B cell (primary cell): ENCODE results near the gene VAMP8. TPM values are rescaled to one million over a fixed set of nuclear protein-coding genes. Genes with fewer than 3 reads are reported as not detected.
"Not testable (repeated sequence)": the region's sequence is repeated elsewhere in the genome, so short reads cannot be mapped to it uniquely, and the experiment has no call there.

Experiments
- ATAC-seq: fragments of 200-7000 bp; cut with Tn5 transposase; one replicate; pipeline ENCODE4 v1.10.0; 2021; ENCODE audit warnings: low read depth, mild to moderate bottlenecking, moderate number of reproducible peaks, moderate library complexity
- CTCF ChIA-PET: fragments of 350-600 bp; sonication (Branson Sonifier 250); formaldehyde crosslinking; loops from one replicate; lab custom pipeline; 2021; ENCODE audit warnings: antibody characterized with exemption, inconsistent platforms; lab: Charles Lee
- POLR2A ChIA-PET: fragments of 350-600 bp; sonication (Branson Sonifier 250); formaldehyde crosslinking; loops from one replicate; lab custom pipeline; 2021; ENCODE audit warnings: antibody characterized with exemption; lab: Charles Lee
- DNase-seq: peaks from one replicate; pipeline ENCODE4 v3.0.0; 2013
- H2AFZ ChIP-seq: 2 replicates; pipeline ENCODE4 v1.6.1; 2012; ENCODE audit warnings: mild to moderate bottlenecking, low read depth, low read length; ENCODE audit not compliant: insufficient read depth, poor library complexity, severe bottlenecking
- H3K27ac ChIP-seq, 2 donors: 1 replicate in 1 of 2; 2 replicates in 1 of 2; pipeline ENCODE4 v1.5.1; 2012 to 2013; ENCODE audit warnings: low read length in 2 of 2, mild to moderate bottlenecking in 2 of 2, moderate library complexity in 1 of 2
- H3K27me3 ChIP-seq, 4 experiments: fragments of 200-600 bp in 1 of 4; sonication (generic) in 1 of 4; replicated peaks in 1 of 4; 1 replicate in 2 of 4; 2 replicates in 2 of 4; pipeline versions ENCODE4 v1.6.1 to v1.7.0; 2013 to 2016; ENCODE audit warnings: low read length in 3 of 4, mild to moderate bottlenecking in 2 of 4, mixed read lengths in 1 of 4, moderate library complexity in 1 of 4; ENCODE audit not compliant: insufficient read depth in 4 of 4, control insufficient read depth in 3 of 4; ENCODE audit errors: control extremely low read depth in 1 of 4
- H3K36me3 ChIP-seq, 2 experiments: replicated peaks in 1 of 2; 1 replicate in 1 of 2; 2 replicates in 1 of 2; pipeline versions ENCODE4 v1.6.1 to v1.7.1; 2013; ENCODE audit warnings: low read length in 1 of 2; ENCODE audit not compliant: insufficient read depth in 2 of 2, control insufficient read depth in 1 of 2; ENCODE audit errors: control extremely low read depth in 1 of 2, extremely low read depth in 1 of 2
- H3K4me1 ChIP-seq, 2 donors: fragments of 200-600 bp in 1 of 2; sonication (generic) in 1 of 2; 1 replicate in 1 of 2; 2 replicates in 1 of 2; pipeline versions ENCODE4 v1.5.1 to v1.6.1; 2013 to 2017; ENCODE audit warnings: low read length in 2 of 2; ENCODE audit not compliant: control insufficient read depth in 2 of 2, insufficient read depth in 2 of 2
- H3K4me2 ChIP-seq: replicated peaks from 2 replicates; pipeline ENCODE3; 2012; ENCODE audit warnings: mild to moderate bottlenecking, low read depth, low read length; ENCODE audit not compliant: poor library complexity, severe bottlenecking
- H3K4me3 ChIP-seq, 5 experiments: fragments of 200-600 bp in 1 of 5; sonication (generic) in 1 of 5; 1 replicate in 3 of 5; 2 replicates in 2 of 5; pipeline versions ENCODE4 v1.5.1 to v1.7.0; 2011 to 2016; ENCODE audit warnings: low read length in 4 of 5, mild to moderate bottlenecking in 4 of 5, low read depth in 2 of 5, control low read depth in 1 of 5, moderate library complexity in 1 of 5; ENCODE audit not compliant: insufficient read depth in 1 of 5; ENCODE audit errors: control extremely low read depth in 1 of 5, extremely low read depth in 1 of 5
- H3K79me2 ChIP-seq: fragments of 200-600 bp; sonication (generic); one replicate; pipeline ENCODE4 v1.6.0; 2016; ENCODE audit warnings: low read length; ENCODE audit not compliant: control insufficient read depth, insufficient read depth
- H3K9ac ChIP-seq: fragments of 200-600 bp; sonication (generic); 2 replicates; pipeline ENCODE4 v1.6.1; 2017; ENCODE audit warnings: mild to moderate bottlenecking, low read length, moderate library complexity
- H3K9me3 ChIP-seq, 3 donors: one replicate each; pipeline versions ENCODE4 v1.6.1 to v1.7.1; 2013; ENCODE audit warnings: low read length in 2 of 3; ENCODE audit not compliant: control insufficient read depth in 2 of 3, insufficient read depth in 1 of 3; ENCODE audit errors: control extremely low read depth in 1 of 3
- H4K20me1 ChIP-seq: 2 replicates; pipeline ENCODE4 v1.6.0; 2012; ENCODE audit warnings: mild to moderate bottlenecking, low read length; ENCODE audit not compliant: insufficient read depth, control insufficient read depth, poor library complexity, severe bottlenecking
- H3K27ac Mint-ChIP-seq: one replicate; pipeline ENCODE4 v1.8.0; 2021; ENCODE audit warnings: mixed read lengths
- H3K27me3 Mint-ChIP-seq: one replicate; pipeline ENCODE4 v1.8.0; 2021; ENCODE audit warnings: mixed read lengths
- H3K4me1 Mint-ChIP-seq: one replicate; pipeline ENCODE4 v1.8.0; 2021; ENCODE audit warnings: mixed read lengths
- H3K4me3 Mint-ChIP-seq: one replicate; pipeline ENCODE4 v1.8.0; 2021; ENCODE audit warnings: mixed read lengths
- H3K9me3 Mint-ChIP-seq: one replicate; pipeline ENCODE4 v1.8.0; 2022; ENCODE audit warnings: mixed read lengths; ENCODE audit not compliant: insufficient read depth
- EZH2 ChIP-seq: IDR thresholded peaks from 2 replicates; pipeline ENCODE4 v1.6.1; 2012; ENCODE audit warnings: borderline replicate concordance, low read depth, mild to moderate bottlenecking, moderate library complexity, low read length; ENCODE audit not compliant: insufficient read depth, poor library complexity, severe bottlenecking
- WGBS: methylation state at CpG from one replicate; pipeline ENCODE4 v1.1.5; 2013; ENCODE audit warnings: missing lambda C conversion rate; ENCODE audit not compliant: insufficient coverage; 5-methylcytosine and 5-hydroxymethylcytosine counted together
- intact Hi-C: fragments of 100-400 bp; cut with micrococcal nuclease; formaldehyde crosslinking; loops from one replicate; pipeline ENCODE4 v1.10.0; 2022
- polyA plus RNA-seq: library from polyadenylated mRNA; depleted of rRNA; stranded (reverse); fragments of >200 nt; gene quantifications from 2 replicates; pipeline ENCODE4 v1.2.3, GENCODE V29; 2012
- total RNA-seq, 2 donors: library from RNA; stranded (reverse); fragments of 120-200 nt in 1 of 2; gene quantifications; 1 replicate in 1 of 2; 2 replicates in 1 of 2; pipeline versions ENCODE4 v1.2.3 to v1.2.4, GENCODE V29; 2013 to 2022
- TF ChIP-seq, protein P1 (sequence below): fragments of 200-600 bp; IDR thresholded peaks from one replicate; pipeline ENCODE4 v1.8.0; 2022; ENCODE audit warnings: antibody characterized with exemption, mild to moderate bottlenecking

VAMP8 gene
- total and polyA plus RNA-seq, 2 donors (not counting 1 experiment from before 2014, with no cell fraction given), result 68.7 to 73.8 TPM

DNA sequence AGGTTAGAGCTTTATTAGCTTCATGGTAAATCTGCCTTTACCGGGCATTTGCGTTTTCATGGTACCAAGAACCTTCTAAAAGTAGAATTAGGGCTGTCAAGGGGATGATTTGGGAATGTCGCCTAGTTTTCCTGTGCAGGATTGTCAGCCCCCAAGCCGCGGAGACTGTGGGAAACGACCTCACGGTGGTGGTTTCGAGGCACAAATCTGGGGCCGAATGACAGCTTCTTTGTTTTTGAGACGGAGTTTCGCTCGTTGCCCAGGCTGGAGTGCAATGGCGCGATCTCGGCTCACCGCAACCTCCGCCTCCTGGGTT lies 38.0 kb downstream of the VAMP8 start:
- Histone ChIP-seq H3K4me1 (peaks cover 20 to 35% of the 10 kb centered on the region in 2 donors), H3K79me2 (peaks cover 55% of the 10 kb centered on the region), H3K9ac (no peak overlapping the region), H3K27me3 (no peaks in the 10 kb centered on the region), H3K27ac (no peak overlapping the region), H3K4me3 (peak overlapping the region in 1 of 5 experiments; percentile 93), H3K36me3 (peaks cover 2 to 16% of the 10 kb centered on the region in 2 experiments), H2AFZ (peak overlapping the region; percentile 94), H4K20me1 (peaks cover 12% of the 10 kb centered on the region), H3K4me2 (peak overlapping the region; percentile 73), H3K9me3 (no peaks in the 10 kb centered on the region)
- DNase-seq, result no peak
- Mint-ChIP-seq H3K4me1 (peaks cover 27% of the 10 kb centered on the region), H3K9me3 (no peaks in the 10 kb centered on the region), H3K4me3 (peak overlapping the region; percentile 16), H3K27me3 (no peaks in the 10 kb centered on the region), H3K27ac (peak overlapping the region; percentile 97)
- ChIA-PET POLR2A (interaction anchor here (1.0 kb wide), 1 partner anchor 491 kb away, joined by 3 read pairs; the partner anchor contains the start of gene PTCD3), CTCF (interaction anchor here (2.0 kb wide), 1 partner anchor 22 kb away, joined by 4 read pairs; no protein-coding TSS in a partner anchor)
- no peak for TF ChIP-seq EZH2
- TF ChIP-seq, protein P1, sequence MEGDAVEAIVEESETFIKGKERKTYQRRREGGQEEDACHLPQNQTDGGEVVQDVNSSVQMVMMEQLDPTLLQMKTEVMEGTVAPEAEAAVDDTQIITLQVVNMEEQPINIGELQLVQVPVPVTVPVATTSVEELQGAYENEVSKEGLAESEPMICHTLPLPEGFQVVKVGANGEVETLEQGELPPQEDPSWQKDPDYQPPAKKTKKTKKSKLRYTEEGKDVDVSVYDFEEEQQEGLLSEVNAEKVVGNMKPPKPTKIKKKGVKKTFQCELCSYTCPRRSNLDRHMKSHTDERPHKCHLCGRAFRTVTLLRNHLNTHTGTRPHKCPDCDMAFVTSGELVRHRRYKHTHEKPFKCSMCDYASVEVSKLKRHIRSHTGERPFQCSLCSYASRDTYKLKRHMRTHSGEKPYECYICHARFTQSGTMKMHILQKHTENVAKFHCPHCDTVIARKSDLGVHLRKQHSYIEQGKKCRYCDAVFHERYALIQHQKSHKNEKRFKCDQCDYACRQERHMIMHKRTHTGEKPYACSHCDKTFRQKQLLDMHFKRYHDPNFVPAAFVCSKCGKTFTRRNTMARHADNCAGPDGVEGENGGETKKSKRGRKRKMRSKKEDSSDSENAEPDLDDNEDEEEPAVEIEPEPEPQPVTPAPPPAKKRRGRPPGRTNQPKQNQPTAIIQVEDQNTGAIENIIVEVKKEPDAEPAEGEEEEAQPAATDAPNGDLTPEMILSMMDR, result no peak
- WGBS, result 93% methylated on average over 15 of the region's 17 CpGs
- intact Hi-C loops, result loop anchor here (5.0 to 10.0 kb wide), 2 partner anchors 263 to 489 kb away; partner anchors contain the start of genes ELMOD3, POLR1A, PTCD3 and RETSAT
- no peak for ATAC-seq

DNA sequence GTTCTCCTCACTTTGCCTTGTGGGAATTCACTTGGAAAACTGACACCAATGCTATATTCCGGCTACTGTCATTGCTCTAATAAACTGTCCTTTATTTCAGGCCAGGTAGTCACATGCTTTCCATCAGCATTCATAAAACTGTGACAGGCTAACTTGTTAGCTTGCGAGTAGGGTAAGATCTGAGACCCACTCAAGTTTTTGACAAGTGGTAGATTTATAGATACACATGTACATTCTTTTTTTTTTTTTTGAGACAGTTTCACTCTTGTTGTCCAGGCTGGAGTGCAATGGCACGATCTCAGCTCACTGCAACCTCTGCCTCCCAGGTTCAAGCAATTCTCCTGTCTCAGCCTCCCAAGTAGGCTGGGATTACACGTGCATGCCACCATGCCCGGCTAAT lies 40.3 kb downstream of the VAMP8 start:
- H2AFZ ChIP-seq, DNase-seq, H3K27ac ChIP-seq, H3K4me3 ChIP-seq, H3K27me3 ChIP-seq, POLR2A ChIA-PET, H3K9me3 Mint-ChIP-seq, ATAC-seq, H3K9me3 ChIP-seq, H3K9ac ChIP-seq, H3K27ac Mint-ChIP-seq, H3K27me3 Mint-ChIP-seq: not testable (repeated sequence)
- CTCF ChIA-PET, result interaction anchor here (0.7 to 3.1 kb wide), 2 partner anchors 20 to 224 kb away, joined by 3 to 15 read pairs; no protein-coding TSS in a partner anchor
- H3K36me3 ChIP-seq, result peaks cover 8 to 37% of the 10 kb centered on the region in 2 experiments
- peaks cover 17% of the 10 kb centered on the region for H4K20me1 ChIP-seq
- peaks cover 21% of the 10 kb centered on the region for H3K4me1 Mint-ChIP-seq
- peaks cover 62% of the 10 kb centered on the region for H3K79me2 ChIP-seq
- 100% methylated on average over 1 of the region's 5 CpGs for WGBS
- peaks cover 15 to 23% of the 10 kb centered on the region in 2 donors for H3K4me1 ChIP-seq
- intact Hi-C loops, result loop anchor here (2.0 to 10.0 kb wide), 3 partner anchors 29 to 487 kb away; partner anchors contain the start of genes ELMOD3, POLR1A, PTCD3 and RETSAT
- peak overlapping the region; percentile 98 for H3K4me3 Mint-ChIP-seq
- peak overlapping the region; percentile 73 for H3K4me2 ChIP-seq
